SU-DHL-6 (cell line): Measurements from ENCODE around the gene NAAA.

Experiments
- H2AFZ ChIP-seq: fragments of 200-600 bp; sonication (generic); 2 replicates; pipeline ENCODE4 v1.6.1; 2014; ENCODE audit warnings: low read depth, mild to moderate bottlenecking, moderate library complexity, mixed read lengths, antibody characterized with exemption, low read length; ENCODE audit not compliant: severe bottlenecking
- H3F3A ChIP-seq: fragments of 200-600 bp; shearing (Covaris generic); 2 replicates; pipeline ENCODE4 v1.6.0; 2016; ENCODE audit warnings: antibody characterized with exemption, mild to moderate bottlenecking; ENCODE audit not compliant: insufficient read depth
- H3K27ac ChIP-seq: fragments of 200-600 bp; sonication (generic); 2 replicates; pipeline ENCODE4 v1.5.1; 2016; ENCODE audit warnings: low read depth, mild to moderate bottlenecking, low read length, moderate library complexity, mixed read lengths
- H3K27me3 ChIP-seq: fragments of 200-600 bp; sonication (generic), shearing (Covaris generic); 2 replicates; pipeline ENCODE4 v1.6.0; 2014; ENCODE audit warnings: mild to moderate bottlenecking, low read length
- H3K36me3 ChIP-seq: fragments of 200-600 bp; sonication (generic); 2 replicates; pipeline ENCODE4 v1.6.1; 2014; ENCODE audit warnings: mild to moderate bottlenecking, low read length, mixed read lengths
- H3K4me2 ChIP-seq: fragments of 300-600, 200-600 bp; shearing (Covaris generic), sonication (generic); 2 replicates; pipeline ENCODE4 v1.6.0; 2014; ENCODE audit warnings: low read length, low read depth, mild to moderate bottlenecking; ENCODE audit not compliant: poor library complexity, severe bottlenecking
- H3K4me3 ChIP-seq: fragments of 200-600 bp; sonication (generic); 2 replicates; pipeline ENCODE4 v1.5.1; 2014; ENCODE audit warnings: antibody characterized with exemption, low read length, mild to moderate bottlenecking, mixed read lengths; ENCODE audit not compliant: insufficient read depth, poor library complexity, severe bottlenecking
- H3K79me2 ChIP-seq: fragments of 200-600 bp; sonication (generic); 2 replicates; pipeline ENCODE4 v1.6.1; 2014; ENCODE audit warnings: mild to moderate bottlenecking, low read length, moderate library complexity; ENCODE audit not compliant: insufficient read depth
- H3K9ac ChIP-seq: fragments of 200-600 bp; sonication (generic); 2 replicates; pipeline ENCODE4 v1.7.0; 2014; ENCODE audit warnings: mild to moderate bottlenecking, low read length
- H3K9me2 ChIP-seq: fragments of 200-600 bp; sonication (generic); replicated peaks from 2 replicates; pipeline ENCODE4 v1.6.1; 2014; ENCODE audit warnings: low read length; ENCODE audit not compliant: insufficient read depth
- H3K9me3 ChIP-seq: fragments of 200-600 bp; sonication (generic); 2 replicates; pipeline ENCODE4 v1.6.1; 2014; ENCODE audit warnings: low read length, mixed read lengths; ENCODE audit not compliant: insufficient read depth
- H4K20me1 ChIP-seq: fragments of 200-600 bp; sonication (generic); 2 replicates; pipeline ENCODE4 v1.6.1; 2014; ENCODE audit warnings: low read depth, mild to moderate bottlenecking, antibody characterized with exemption, low read length, moderate library complexity, mixed read lengths
- CTCF ChIP-seq: fragments of 200-600 bp; sonication (generic); IDR thresholded peaks from one replicate; pipeline ENCODE4 v1.5.1; 2017; ENCODE audit warnings: antibody characterized with exemption, mild to moderate bottlenecking, low read length, moderate library complexity; ENCODE audit not compliant: insufficient read depth, poor library complexity, severe bottlenecking
- EZH2phosphoT487 ChIP-seq: fragments of 200-600 bp; sonication (generic), shearing (Covaris generic); conservative IDR thresholded peaks from 2 replicates; pipeline ENCODE4 v1.6.1; 2018; ENCODE audit warnings: mild to moderate bottlenecking, antibody characterized with exemption, low read length, moderate library complexity, mixed read lengths

NAAA gene

DNA sequence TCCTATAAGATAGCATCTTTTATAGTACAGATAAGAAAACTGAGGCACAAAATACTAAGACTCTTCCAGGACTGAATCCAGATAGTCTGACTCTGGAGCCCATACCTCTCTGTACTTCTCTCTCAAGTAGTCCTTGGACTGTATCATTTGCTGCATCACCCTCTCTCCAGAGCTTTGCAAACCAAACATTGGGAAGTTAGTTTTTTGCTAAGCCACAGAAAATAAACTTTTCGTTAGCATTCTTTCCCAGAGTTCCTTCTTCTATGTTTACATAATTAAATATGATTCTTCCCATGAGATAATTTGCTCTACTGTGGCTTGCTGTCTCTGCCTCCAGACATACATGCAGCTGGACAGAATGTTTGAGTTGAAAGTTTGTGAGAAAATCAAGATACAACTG lies 60.5 kb downstream of the NAAA start:
- H3K9me3 ChIP-seq: no peaks in the 10 kb centered on the region

DNA sequence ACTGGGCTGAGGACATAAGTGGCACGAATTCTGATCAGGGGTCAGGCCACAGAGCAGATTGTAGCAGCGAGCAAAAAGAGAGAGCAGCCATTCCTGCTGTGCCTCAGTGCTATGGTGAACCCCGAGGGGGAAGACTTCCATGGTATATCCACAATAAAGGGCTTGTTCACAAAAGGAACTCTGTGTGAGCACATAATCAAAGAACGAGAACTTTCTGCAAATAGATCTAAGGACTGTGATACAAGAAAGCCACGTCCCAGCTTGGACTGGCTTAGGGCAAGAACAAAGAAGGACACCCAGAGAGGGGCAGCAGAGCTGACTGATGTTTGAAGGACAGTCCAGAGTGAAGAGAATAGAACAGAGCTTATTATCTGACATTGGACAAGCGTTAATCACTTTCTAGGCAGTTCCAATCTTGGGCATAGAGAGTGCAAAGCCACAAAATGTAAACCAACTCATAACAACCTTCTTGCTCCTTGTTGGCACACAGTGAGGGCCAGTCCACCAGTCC lies 62.5 kb downstream of the NAAA start:
- no peak for TF ChIP-seq CTCF
- no peak for TF ChIP-seq EZH2phosphoT487
- H2AFZ ChIP-seq: no peak overlapping the region

More for the DNA sequence above, 60.5 kb downstream of the NAAA start:
- H3K79me2 ChIP-seq: no peaks in the 10 kb centered on the region
- H3K9me2 ChIP-seq: no peaks in the 10 kb centered on the region
- H3K36me3 ChIP-seq: no peaks in the 10 kb centered on the region
- no peaks in the 10 kb centered on the region for H3K27me3 ChIP-seq
- TF ChIP-seq EZH2phosphoT487 (no peak), CTCF (no peak)
- H3K4me2 ChIP-seq: no peak overlapping the region
- H3K9ac ChIP-seq: no peak overlapping the region
- H2AFZ ChIP-seq: no peak overlapping the region
- no peak overlapping the region for H3K4me3 ChIP-seq
- no peak overlapping the region for H3K27ac ChIP-seq
- no peaks in the 10 kb centered on the region for H4K20me1 ChIP-seq
- no peaks in the 10 kb centered on the region for H3F3A ChIP-seq

DNA sequence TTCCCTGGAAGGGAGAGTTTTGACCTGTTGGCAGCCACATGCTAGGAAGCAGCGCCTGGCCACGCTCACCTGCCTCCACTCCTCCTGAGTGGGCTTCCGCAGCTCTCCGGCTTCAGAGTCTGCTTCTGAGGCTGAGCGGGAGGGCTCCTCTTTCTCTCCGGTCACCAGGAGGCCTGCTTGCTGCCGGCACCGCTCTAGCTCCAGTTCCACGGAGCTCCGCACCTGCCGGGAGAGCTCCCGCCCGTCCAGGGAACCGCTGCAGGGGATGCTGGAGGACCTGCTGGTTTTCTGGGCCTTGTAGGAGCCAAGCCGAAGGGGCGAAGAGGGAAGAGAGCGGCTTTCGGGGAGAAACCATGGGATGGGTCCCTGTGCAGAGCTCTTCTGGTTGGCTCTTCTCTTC lies 64.6 kb downstream of the NAAA start:
- Histone ChIP-seq H3F3A (no peaks in the 10 kb centered on the region), H4K20me1 (no peaks in the 10 kb centered on the region), H2AFZ (no peak overlapping the region), H3K27ac (no peak overlapping the region), H3K9ac (no peak overlapping the region), H3K4me3 (no peak overlapping the region), H3K4me2 (no peak overlapping the region), H3K36me3 (no peaks in the 10 kb centered on the region), H3K27me3 (no peaks in the 10 kb centered on the region), H3K79me2 (no peaks in the 10 kb centered on the region), H3K9me3 (no peaks in the 10 kb centered on the region), H3K9me2 (no peaks in the 10 kb centered on the region)
- TF ChIP-seq EZH2phosphoT487: no peak
- no peak for TF ChIP-seq CTCF

More for the DNA sequence above, 62.5 kb downstream of the NAAA start:
- Histone ChIP-seq H4K20me1 (no peaks in the 10 kb centered on the region), H3F3A (no peaks in the 10 kb centered on the region), H3K4me3 (no peak overlapping the region), H3K9me2 (no peaks in the 10 kb centered on the region), H3K4me2 (no peak overlapping the region), H3K9me3 (no peaks in the 10 kb centered on the region), H3K27me3 (no peaks in the 10 kb centered on the region), H3K79me2 (no peaks in the 10 kb centered on the region), H3K9ac (no peak overlapping the region), H3K27ac (no peak overlapping the region), H3K36me3 (no peaks in the 10 kb centered on the region)
